ENCODE results near the gene TEP1. TPM values are rescaled to one million over a fixed set of nuclear protein-coding genes. Genes with fewer than 3 reads are reported as not detected.
"Not testable (repeated sequence)": the region's sequence is repeated elsewhere in the genome, so short reads cannot be mapped to it uniquely, and the experiment has no call there.

The TEP1 gene
- total RNA-seq, 1 donor, result 17.3 TPM

DNA sequence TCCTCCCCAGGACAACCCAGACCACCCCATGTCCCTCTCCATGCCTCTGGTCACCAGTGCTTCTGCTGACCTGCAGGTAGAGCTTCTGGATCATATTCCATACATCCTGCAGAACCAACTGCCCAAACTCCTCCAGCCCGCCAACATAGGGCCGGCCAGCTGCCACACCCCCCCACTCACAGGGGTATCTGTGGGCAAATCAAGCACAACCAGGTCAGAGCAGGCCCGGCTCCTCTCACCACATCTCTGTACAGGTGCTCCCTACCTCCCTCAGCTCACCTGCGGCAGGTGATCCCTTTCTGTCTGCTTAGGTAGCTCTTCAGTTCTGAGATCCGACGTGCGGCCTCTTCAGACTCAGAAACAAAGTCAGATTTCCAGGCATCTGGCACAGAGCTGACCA lies 29.0 kb downstream of the TEP1 start:
- Histone ChIP-seq H3K9me3 (ENCODE audit: low read depth, low read length) (no peaks in the 10 kb centered on the region), H3K27me3 (ENCODE audit: insufficient read depth, low read length) (no peaks in the 10 kb centered on the region), H3K4me1 (ENCODE audit: insufficient read depth, low read length) (peaks cover 8% of the 10 kb centered on the region), H3K4me3 (ENCODE audit: low read length) (no peak overlapping the region)

DNA sequence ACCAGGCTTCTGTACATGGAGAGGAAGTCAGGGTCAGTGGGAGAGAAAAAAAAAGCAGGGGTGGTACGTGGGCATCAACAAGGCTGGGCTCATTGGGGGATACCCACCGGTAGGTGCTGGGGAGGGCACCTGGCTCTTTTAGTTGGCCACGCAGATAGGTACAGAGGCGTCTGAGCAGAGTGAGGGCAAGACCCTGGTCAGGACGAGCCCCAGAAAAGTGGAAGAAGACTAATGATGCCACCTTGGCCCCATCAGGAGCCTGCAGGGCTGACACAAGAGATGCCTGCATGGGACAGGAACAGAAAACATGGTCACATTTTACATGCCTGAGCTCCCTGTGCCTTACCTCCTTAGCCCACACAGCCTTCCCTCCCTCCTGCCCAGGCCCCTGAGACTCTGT lies 29.7 kb downstream of the TEP1 start:
- H3K4me3 ChIP-seq (ENCODE audit: low read length), result no peak overlapping the region
- H3K9me3 ChIP-seq (ENCODE audit: low read depth, low read length), result no peaks in the 10 kb centered on the region
- H3K4me1 ChIP-seq (ENCODE audit: insufficient read depth, low read length), result peaks cover 8% of the 10 kb centered on the region
- no peaks in the 10 kb centered on the region for H3K27me3 ChIP-seq (ENCODE audit: insufficient read depth, low read length)

- H3K4me1 ChIP-seq (ENCODE audit: insufficient read depth, low read length), result peaks cover 4% of the 10 kb centered on the region
- H3K4me3 ChIP-seq (ENCODE audit: low read length), result no peak overlapping the region
- no peaks in the 10 kb centered on the region for H3K27me3 ChIP-seq (ENCODE audit: insufficient read depth, low read length)
- H3K9me3 ChIP-seq (ENCODE audit: low read depth, low read length), result no peaks in the 10 kb centered on the region
Observed at GRCh38 chr14:20383032-20383431, 30.3 kb downstream of the TEP1 start.

DNA sequence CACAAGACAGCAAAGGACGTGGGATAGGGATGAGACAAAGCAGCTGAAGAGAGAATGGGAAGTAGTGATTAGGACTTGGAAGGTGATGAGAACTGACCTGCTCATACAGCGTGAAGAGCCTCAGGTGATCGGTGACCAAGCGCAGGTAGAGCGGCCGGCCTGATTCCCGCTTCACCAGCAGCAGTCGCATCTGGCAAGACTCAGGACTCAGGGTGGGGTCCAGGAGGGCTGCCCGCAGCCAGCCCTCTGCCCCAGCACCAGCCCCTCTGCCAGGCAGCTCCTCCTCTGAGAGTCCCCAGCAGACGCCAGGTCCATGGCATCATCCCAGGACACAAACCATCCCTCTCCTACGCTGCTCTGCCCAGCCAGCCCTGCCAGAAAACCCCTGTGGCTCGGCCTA lies 30.8 kb downstream of the TEP1 start:
- no peaks in the 10 kb centered on the region for H3K27me3 ChIP-seq (ENCODE audit: insufficient read depth, low read length)
- H3K4me1 ChIP-seq (ENCODE audit: insufficient read depth, low read length), result no peaks in the 10 kb centered on the region
- no peak overlapping the region for H3K4me3 ChIP-seq (ENCODE audit: low read length)
- no peaks in the 10 kb centered on the region for H3K9me3 ChIP-seq (ENCODE audit: low read depth, low read length)

DNA sequence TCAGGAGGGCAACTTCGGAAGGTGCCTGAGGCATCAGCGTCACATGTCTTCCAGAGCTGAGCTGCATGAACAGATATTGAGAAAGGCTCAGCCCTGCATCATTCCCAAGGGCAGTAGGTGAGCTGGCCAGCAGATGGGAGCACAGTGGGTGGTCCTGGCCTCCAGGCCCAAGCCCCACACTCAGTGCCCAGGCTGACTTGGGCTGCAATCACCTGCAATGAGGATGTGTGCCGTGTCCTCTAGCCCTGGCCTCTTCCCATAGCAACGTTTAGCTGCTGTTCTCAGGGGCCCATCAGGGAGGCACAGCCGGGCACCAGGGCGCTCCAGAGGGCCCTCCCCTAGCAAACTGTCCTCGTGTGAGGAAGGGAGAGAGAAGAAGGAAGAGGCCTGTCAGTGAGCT lies 32.0 kb downstream of the TEP1 start:
- Histone ChIP-seq H3K27me3 (ENCODE audit: insufficient read depth, low read length) (no peaks in the 10 kb centered on the region), H3K4me1 (ENCODE audit: insufficient read depth, low read length) (no peaks in the 10 kb centered on the region), H3K9me3 (ENCODE audit: low read depth, low read length) (no peaks in the 10 kb centered on the region), H3K4me3 (ENCODE audit: low read length) (no peak overlapping the region)

DNA sequence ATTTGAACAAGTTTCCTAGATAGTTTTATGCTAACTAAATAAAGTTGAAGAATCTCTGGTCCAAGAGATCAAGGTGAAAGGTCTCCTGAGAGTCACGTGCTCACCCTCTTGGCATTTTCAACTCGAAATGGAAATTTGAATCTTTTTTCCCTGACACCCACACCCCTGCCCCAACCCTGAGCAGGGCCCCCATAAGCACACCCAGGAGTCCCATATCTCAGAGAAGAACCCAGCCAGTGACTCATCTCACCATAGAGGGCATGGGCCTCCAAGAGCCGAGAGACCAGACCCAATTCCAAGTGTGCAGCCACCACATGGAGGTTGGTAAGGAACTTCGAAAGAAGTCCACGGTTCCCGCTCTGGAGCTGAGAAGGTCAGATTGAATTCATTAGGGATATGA lies 32.6 kb downstream of the TEP1 start:
- H3K4me1 ChIP-seq (ENCODE audit: insufficient read depth, low read length), result no peaks in the 10 kb centered on the region
- H3K27me3 ChIP-seq (ENCODE audit: insufficient read depth, low read length), result no peaks in the 10 kb centered on the region
- no peak overlapping the region for H3K4me3 ChIP-seq (ENCODE audit: low read length)
- H3K9me3 ChIP-seq (ENCODE audit: low read depth, low read length), result no peaks in the 10 kb centered on the region

DNA sequence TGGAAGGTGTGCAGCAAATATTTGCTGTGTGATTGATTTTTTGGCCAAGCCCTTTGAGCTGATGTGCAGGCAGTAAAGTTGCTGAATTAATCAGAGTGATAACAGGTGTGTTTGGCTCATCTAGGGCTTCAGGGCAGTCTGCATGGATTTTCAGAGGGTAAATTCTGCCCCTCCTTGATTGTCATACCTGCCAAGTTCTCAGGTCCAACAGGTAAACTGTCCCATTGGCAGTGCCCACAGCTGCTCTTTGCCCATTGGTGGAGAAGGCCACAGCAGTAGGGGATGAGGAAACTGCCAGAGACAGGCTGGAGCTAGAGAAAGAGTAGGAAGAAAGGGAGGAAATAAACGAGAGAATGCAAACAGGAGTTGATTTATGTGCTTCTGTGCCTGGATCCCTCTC lies 33.6 kb downstream of the TEP1 start:
- Histone ChIP-seq H3K4me1 (ENCODE audit: insufficient read depth, low read length) (no peaks in the 10 kb centered on the region), H3K4me3 (ENCODE audit: low read length) (no peak overlapping the region), H3K27me3 (ENCODE audit: insufficient read depth, low read length) (no peaks in the 10 kb centered on the region), H3K9me3 (ENCODE audit: low read depth, low read length) (no peaks in the 10 kb centered on the region)

- Histone ChIP-seq H3K4me3 (ENCODE audit: low read length) (no peak overlapping the region), H3K27me3 (ENCODE audit: insufficient read depth, low read length) (no peaks in the 10 kb centered on the region), H3K4me1 (ENCODE audit: insufficient read depth, low read length) (no peaks in the 10 kb centered on the region), H3K9me3 (ENCODE audit: low read depth, low read length) (no peaks in the 10 kb centered on the region)
Observed at GRCh38 chr14:20377171-20377570, 36.1 kb downstream of the TEP1 start.

GRCh38 chr14:20376071-20376588 lies 37.2 kb downstream of the TEP1 start:
- no peaks in the 10 kb centered on the region for H3K9me3 ChIP-seq (ENCODE audit: low read depth, low read length)
- H3K27me3 ChIP-seq (ENCODE audit: insufficient read depth, low read length), result no peaks in the 10 kb centered on the region
- no peak overlapping the region for H3K4me3 ChIP-seq (ENCODE audit: low read length)
- H3K4me1 ChIP-seq (ENCODE audit: insufficient read depth, low read length), result no peaks in the 10 kb centered on the region

GRCh38 chr14:20375471-20375870 lies 37.8 kb downstream of the TEP1 start:
- Histone ChIP-seq H3K4me3 (ENCODE audit: low read length) (no peak overlapping the region), H3K9me3 (ENCODE audit: low read depth, low read length) (no peaks in the 10 kb centered on the region), H3K27me3 (ENCODE audit: insufficient read depth, low read length) (no peaks in the 10 kb centered on the region), H3K4me1 (ENCODE audit: insufficient read depth, low read length) (no peaks in the 10 kb centered on the region)

DNA sequence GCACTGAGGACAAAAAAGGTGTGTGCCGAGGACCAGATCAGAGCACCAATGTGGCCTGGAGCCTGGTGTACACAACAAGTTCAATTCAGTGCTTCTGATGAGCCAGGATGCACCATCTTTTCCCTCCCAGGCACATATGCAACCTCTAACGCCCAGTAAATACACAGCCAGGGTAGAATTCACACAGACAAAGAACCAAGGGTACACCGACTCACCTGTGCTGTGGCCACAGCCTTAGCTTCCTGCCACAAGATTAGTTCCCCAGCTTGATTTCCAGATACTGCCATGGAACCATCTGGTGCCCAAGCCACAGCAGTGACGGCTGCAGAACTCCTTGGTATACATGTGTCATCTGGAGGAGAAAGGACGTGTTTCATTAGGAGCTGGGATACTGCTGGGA lies 40.5 kb downstream of the TEP1 start:
- no peak overlapping the region for H3K4me3 ChIP-seq (ENCODE audit: low read length)
- no peaks in the 10 kb centered on the region for H3K27me3 ChIP-seq (ENCODE audit: insufficient read depth, low read length)
- no peaks in the 10 kb centered on the region for H3K4me1 ChIP-seq (ENCODE audit: insufficient read depth, low read length)
- no peaks in the 10 kb centered on the region for H3K9me3 ChIP-seq (ENCODE audit: low read depth, low read length)

DNA sequence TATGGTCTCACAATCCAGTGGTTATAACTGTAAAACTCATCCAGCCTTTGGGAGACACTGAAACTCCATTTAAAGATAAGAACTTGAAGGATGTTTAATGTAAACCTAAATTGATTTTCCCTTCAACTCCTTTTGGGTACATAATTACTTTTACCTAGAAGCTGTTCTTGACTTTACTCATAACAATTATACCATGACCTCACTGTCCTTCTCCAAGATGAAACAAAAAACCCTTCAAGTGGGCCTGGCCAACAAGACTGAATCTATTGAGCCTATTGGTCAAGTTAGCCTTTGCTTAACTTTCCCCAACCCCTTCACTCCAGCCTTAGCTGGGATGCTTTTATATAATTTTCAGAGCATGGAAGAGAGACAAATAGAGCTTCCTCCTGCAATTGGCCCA lies 47.4 kb downstream of the TEP1 start:
- Histone ChIP-seq H3K9me3 (ENCODE audit: low read depth, low read length) (no peaks in the 10 kb centered on the region), H3K4me1 (ENCODE audit: insufficient read depth, low read length) (no peaks in the 10 kb centered on the region), H3K27me3 (ENCODE audit: insufficient read depth, low read length) (no peaks in the 10 kb centered on the region), H3K4me3 (ENCODE audit: low read length) (no peak overlapping the region)

GRCh38 chr14:20358474-20358873 lies 54.8 kb downstream of the TEP1 start:
- H3K4me3 ChIP-seq (ENCODE audit: low read length); H3K4me1 ChIP-seq (ENCODE audit: insufficient read depth, low read length); H3K9me3 ChIP-seq (ENCODE audit: low read depth, low read length); H3K27me3 ChIP-seq (ENCODE audit: insufficient read depth, low read length): not testable (repeated sequence)

- Histone ChIP-seq H3K9me3 (ENCODE audit: low read depth, low read length) (no peaks in the 10 kb centered on the region), H3K4me1 (ENCODE audit: insufficient read depth, low read length) (peaks cover 4% of the 10 kb centered on the region), H3K4me3 (ENCODE audit: low read length) (no peak overlapping the region), H3K27me3 (ENCODE audit: insufficient read depth, low read length) (no peaks in the 10 kb centered on the region)
Observed at GRCh38 chr14:20356422-20356821, 56.9 kb downstream of the TEP1 start.

DNA sequence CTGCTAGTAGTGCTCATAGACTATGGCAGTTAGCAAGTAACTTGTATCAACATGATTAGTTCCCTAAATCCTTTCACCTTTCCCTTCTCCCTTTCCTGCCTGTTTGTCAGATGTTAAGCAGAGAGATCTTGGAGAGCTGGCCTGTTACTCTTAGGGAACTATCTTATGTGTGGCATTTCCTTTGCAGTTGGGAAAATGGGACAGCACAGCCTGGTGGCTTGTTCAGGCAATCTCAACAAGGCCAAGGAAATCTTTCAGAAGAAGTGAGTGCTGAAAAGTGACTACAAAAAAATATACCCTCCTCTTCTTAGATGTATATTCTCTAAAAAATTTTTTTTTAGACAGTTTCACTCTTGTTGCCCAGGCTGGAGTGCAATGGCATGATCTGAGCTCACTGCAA lies 62.4 kb downstream of the TEP1 start:
- Histone ChIP-seq H3K4me3 (ENCODE audit: low read length) (no peak overlapping the region), H3K9me3 (ENCODE audit: low read depth, low read length) (no peaks in the 10 kb centered on the region), H3K4me1 (ENCODE audit: insufficient read depth, low read length) (no peaks in the 10 kb centered on the region), H3K27me3 (ENCODE audit: insufficient read depth, low read length) (no peaks in the 10 kb centered on the region)

GRCh38 chr14:20350282-20350681 lies 63.0 kb downstream of the TEP1 start:
- Histone ChIP-seq H3K27me3 (ENCODE audit: insufficient read depth, low read length) (no peaks in the 10 kb centered on the region), H3K4me3 (ENCODE audit: low read length) (no peak overlapping the region), H3K9me3 (ENCODE audit: low read depth, low read length) (no peaks in the 10 kb centered on the region), H3K4me1 (ENCODE audit: insufficient read depth, low read length) (no peaks in the 10 kb centered on the region)

DNA sequence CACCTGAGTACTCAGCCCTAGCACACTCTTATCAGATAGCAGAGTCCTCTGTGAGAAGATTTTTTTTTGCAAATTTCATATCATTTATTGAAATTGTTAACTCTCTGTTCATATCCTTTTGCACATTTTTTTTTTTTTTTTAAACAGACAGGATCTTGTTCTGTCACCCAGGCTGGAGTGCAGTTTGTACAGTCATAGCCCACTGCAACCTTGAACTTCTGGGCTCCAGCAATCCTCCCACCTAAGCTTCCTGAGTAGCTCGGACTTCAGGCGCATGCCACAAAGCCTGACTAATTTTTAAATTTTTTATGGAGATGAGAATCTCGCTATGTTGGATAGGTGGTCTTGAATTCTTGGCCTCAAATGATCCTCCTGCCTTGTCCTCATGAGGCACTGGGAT lies 65.6 kb downstream of the TEP1 start:
- Histone ChIP-seq H3K27me3 (ENCODE audit: insufficient read depth, low read length) (no peaks in the 10 kb centered on the region), H3K4me3 (ENCODE audit: low read length) (no peak overlapping the region), H3K9me3 (ENCODE audit: low read depth, low read length) (no peaks in the 10 kb centered on the region), H3K4me1 (ENCODE audit: insufficient read depth, low read length) (peaks cover 7% of the 10 kb centered on the region)

All from mononuclear cell (primary cell).